LNCAP (cell line): ENCODE data around the gene ISYNA1.

Source experiments
- TF ChIP-seq, protein P1 (sequence below): fragments of 450-650 bp; IDR thresholded peaks from 2 replicates; pipeline ENCODE4 v1.5.1; 2017; ENCODE audit warnings: mild to moderate bottlenecking

The ISYNA1 gene

GRCh38 chr19:18440936-18441803 is 3.2 kb upstream of the ISYNA1 start:
- TF ChIP-seq, protein P1, sequence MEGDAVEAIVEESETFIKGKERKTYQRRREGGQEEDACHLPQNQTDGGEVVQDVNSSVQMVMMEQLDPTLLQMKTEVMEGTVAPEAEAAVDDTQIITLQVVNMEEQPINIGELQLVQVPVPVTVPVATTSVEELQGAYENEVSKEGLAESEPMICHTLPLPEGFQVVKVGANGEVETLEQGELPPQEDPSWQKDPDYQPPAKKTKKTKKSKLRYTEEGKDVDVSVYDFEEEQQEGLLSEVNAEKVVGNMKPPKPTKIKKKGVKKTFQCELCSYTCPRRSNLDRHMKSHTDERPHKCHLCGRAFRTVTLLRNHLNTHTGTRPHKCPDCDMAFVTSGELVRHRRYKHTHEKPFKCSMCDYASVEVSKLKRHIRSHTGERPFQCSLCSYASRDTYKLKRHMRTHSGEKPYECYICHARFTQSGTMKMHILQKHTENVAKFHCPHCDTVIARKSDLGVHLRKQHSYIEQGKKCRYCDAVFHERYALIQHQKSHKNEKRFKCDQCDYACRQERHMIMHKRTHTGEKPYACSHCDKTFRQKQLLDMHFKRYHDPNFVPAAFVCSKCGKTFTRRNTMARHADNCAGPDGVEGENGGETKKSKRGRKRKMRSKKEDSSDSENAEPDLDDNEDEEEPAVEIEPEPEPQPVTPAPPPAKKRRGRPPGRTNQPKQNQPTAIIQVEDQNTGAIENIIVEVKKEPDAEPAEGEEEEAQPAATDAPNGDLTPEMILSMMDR: no peak

GRCh38 chr19:18440415-18440877 is 2.5 kb upstream of the ISYNA1 start:
- TF ChIP-seq, protein P1: no peak; the same call in 1 of the 2 replicates

DNA sequence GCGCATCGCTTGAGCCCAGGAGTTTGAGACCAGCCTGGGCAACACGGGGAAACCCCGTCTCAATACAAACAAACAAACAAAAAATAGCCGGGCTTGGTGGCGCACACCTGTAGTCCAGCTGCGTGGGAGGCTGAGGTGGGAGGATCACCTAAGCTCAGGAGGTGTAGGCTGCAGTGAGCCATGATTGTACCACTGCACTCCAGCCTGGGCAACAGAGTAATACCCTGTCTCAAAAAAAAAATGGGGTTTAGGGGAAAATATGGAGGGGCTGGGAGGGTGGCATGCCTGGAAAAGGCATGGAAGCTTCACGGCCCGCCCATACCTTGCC is 1.9 kb upstream of the ISYNA1 start:
- TF ChIP-seq, protein P1: no peak

DNA sequence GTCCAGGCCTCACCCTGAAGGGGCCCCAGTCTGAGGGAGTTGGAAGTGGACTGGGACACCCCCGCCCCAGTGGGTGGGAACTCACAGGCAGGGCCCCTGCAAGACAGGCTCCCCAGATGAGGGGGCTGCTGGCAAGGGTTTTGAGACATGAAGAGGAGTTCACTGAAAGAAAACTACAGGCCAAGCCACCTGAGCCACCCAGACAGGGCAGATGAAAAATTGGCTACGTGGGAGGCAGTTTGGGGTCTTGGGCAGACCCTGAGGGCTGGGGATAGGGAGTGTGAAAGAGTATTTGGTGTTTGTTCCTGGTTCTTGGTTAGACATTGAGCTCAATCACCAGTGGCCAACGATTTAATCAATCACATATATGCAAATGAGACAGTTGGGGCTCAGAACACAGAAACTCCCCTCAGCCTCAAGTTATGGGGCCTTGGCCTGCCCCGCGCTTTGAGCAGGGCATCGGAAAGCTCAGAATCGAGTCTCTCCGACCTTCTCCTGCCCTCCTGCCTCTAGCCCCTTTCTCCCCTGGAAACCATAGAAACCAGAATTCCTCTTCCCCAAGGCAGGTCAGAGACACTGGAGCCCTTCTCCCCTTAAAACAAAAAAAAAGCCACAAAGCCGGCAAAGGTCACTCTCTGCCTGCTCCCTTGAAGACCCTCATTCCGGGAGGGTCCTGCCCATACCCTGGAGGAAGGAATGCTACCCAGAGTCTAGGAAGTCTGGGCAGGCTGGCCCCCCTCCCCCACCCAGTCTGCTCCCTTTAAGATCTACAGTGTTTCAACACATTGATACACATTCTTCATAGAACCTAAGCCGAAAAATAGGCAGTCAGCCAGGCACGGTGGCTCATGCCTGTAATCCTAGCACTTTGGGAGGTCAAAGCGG is 1.3 kb upstream of the ISYNA1 start:
- TF ChIP-seq, protein P1: no peak

DNA sequence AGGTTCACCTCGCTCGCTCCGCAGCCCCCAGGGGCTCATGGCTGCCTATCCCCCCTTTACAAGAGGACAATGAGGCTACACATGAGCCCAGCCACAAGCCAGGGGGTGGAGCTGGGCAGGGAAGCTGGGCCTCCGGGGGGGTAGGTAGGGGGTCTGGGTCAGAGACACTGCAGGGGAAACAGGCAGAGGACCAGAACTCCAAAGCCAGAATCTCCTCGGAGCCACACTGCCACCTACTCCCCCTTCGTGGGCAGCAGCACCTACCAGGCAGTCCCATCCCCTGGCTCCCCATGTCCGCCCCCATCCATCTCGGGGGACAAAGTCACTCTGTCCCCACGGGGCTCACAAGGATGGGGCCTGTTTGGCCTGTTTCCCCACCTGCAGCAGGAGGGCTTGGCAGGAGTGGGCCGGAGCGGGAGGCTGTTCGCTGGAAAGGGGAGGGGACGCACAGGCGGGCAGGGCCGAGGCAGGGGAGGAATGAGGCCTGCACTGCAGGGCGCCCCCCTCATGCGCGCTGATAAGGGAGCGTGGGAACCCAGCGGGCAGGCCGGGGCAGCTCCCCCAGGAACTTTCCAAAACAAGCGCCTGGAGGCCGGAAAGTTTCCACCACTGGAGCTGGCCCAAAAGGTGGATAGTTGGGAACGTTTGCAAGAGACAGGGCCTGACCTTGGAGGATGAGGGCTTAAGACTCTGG is 545 bp upstream of the ISYNA1 start:
- TF ChIP-seq, protein P1: no peak

- TF ChIP-seq, protein P1: no peak
Observed at GRCh38 chr19:18436671-18437490, 1.1 kb downstream of the ISYNA1 start.
